ENCODE results near the gene TMEM165.

GRCh38 chr4:55458164-55458563 is 62.4 kb downstream of the TMEM165 start:
- no peak for TF ChIP-seq POLR2A (IDR thresholded peaks at IDR 0.05; ENCODE audit: low read depth, low read length)
- TF ChIP-seq TAF1 (IDR thresholded peaks at IDR 0.05; ENCODE audit: low read depth, low read length) = no peak
- no peak for TF ChIP-seq POLR2AphosphoS5 (IDR thresholded peaks at IDR 0.05; ENCODE audit: low read depth, low read length)
- no peak for TF ChIP-seq SPI1 (IDR thresholded peaks at IDR 0.05; ENCODE audit: low read depth, low read length)
- TF ChIP-seq PAX5 (IDR thresholded peaks at IDR 0.05; ENCODE audit: insufficient read depth, low read length, severe bottlenecking) = no peak
- TF ChIP-seq POU2F2 (IDR thresholded peaks at IDR 0.05; ENCODE audit: low read depth, low read length) = no peak
